ENCODE results near the gene ECM2. TPM values are rescaled to one million over a fixed set of nuclear protein-coding genes. Genes with fewer than 3 reads are reported as not detected.

ECM2 gene
- total RNA-seq, 1 experiment from 2014 or later: not detected

DNA sequence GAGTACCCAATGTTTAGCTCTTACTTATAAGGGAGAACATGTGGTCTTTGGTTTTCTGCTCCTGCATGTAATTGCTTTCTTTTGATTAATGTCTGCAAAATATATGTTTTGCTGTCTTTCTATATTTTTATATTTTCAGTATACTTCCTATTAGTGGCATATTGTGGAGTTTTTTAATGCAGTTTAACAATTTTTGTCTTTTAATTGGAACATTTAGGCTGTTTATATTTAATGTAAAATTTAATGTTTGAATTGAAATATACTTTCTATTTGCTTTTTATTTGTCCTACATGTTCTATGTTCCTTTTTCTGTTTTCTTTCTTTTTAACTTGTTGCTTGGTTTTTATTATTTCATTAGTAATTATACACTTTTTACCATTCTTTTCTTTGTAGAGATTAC, 4.9 kb downstream of the ECM2 start:
- H3K4me1 Mint-ChIP-seq: peaks cover 0 to 11% of the 10 kb centered on the region in 2 experiments; a peak in 1 of 4 replicates
- H3K27me3 ChIP-seq (ENCODE audit: insufficient read depth, low read length): no peaks in the 10 kb centered on the region
- H3K27ac Mint-ChIP-seq: no peak overlapping the region

More for the DNA sequence above, 4.9 kb downstream of the ECM2 start:
- H2AK5ac ChIP-seq (ENCODE audit: insufficient read length, low read length): no peak overlapping the region
- H3K4ac ChIP-seq (ENCODE audit: low read depth, low read length): no peak overlapping the region
- H3K23ac ChIP-seq (ENCODE audit: insufficient read length, low read depth, low read length): no peak overlapping the region
- H3K4me3 Mint-ChIP-seq: no peak overlapping the region
- H4K8ac ChIP-seq (replicated peaks; ENCODE audit: insufficient read length, low read depth, low read length): no peak overlapping the region
- H3K27me3 Mint-ChIP-seq (ENCODE audit: low read depth): no peaks in the 10 kb centered on the region
- no peaks in the 10 kb centered on the region for H3K36me3 Mint-ChIP-seq (ENCODE audit: insufficient read depth in 1 of 3, low read depth in 3 of 3)
- no peak overlapping the region for H2BK15ac ChIP-seq (ENCODE audit: low read depth, low read length)
- no peaks in the 10 kb centered on the region for H4K20me1 ChIP-seq (ENCODE audit: control insufficient read depth, insufficient read depth, insufficient read length)
- no peak overlapping the region for H3T11ph ChIP-seq (ENCODE audit: low read length)
- H3K23me2 ChIP-seq (ENCODE audit: insufficient read length, low read depth, low read length, poor library complexity, severe bottlenecking): no peaks in the 10 kb centered on the region
- H3K14ac ChIP-seq (ENCODE audit: insufficient read depth, low read length): no peak overlapping the region
- H3K79me2 ChIP-seq (ENCODE audit: insufficient read depth, low read length): no peaks in the 10 kb centered on the region
- H3K9ac ChIP-seq (ENCODE audit: extremely low read depth, insufficient read length, low read length): no peak overlapping the region
- H3K18ac ChIP-seq (ENCODE audit: insufficient read length, low read depth, low read length): no peak overlapping the region
- H2BK5ac ChIP-seq (ENCODE audit: insufficient read length, low read length): no peak overlapping the region
- no peak overlapping the region for H4K91ac ChIP-seq (ENCODE audit: insufficient read length, low read depth, low read length)
- H2BK20ac ChIP-seq (ENCODE audit: low read depth, low read length, poor library complexity, severe bottlenecking): no peak overlapping the region
- H3K4me2 ChIP-seq (ENCODE audit: insufficient read depth, insufficient read length, low read length): no peak overlapping the region
- no peak for TF ChIP-seq CTCF (conservative IDR thresholded peaks at IDR 0.05)
- no peaks in the 10 kb centered on the region for H3K79me1 ChIP-seq (ENCODE audit: insufficient read depth, low read depth, low read length, poor library complexity, severe bottlenecking)
- no peak overlapping the region for H2BK12ac ChIP-seq (ENCODE audit: insufficient read length, low read depth, low read length)
- no peaks in the 10 kb centered on the region for H3K9me3 Mint-ChIP-seq
- H3K9me3 ChIP-seq (ENCODE audit: control insufficient read depth, low read depth, low read length): no peaks in the 10 kb centered on the region
- H3K56ac ChIP-seq (ENCODE audit: insufficient read length, low read depth, low read length): no peak overlapping the region
- no peak overlapping the region for H3K27ac ChIP-seq (ENCODE audit: insufficient read length, low read depth, low read length)
- no peak overlapping the region for H2AFZ ChIP-seq (ENCODE audit: low read length)
- DNase-seq: no peak
- no peak overlapping the region for H2BK120ac ChIP-seq (ENCODE audit: low read depth, low read length, poor library complexity, severe bottlenecking)
- no peak overlapping the region for H4K5ac ChIP-seq (ENCODE audit: insufficient read length, low read depth, low read length)
- H3K4me1 ChIP-seq (ENCODE audit: insufficient read depth, low read length): no peaks in the 10 kb centered on the region
